HepG2 (cell line): ENCODE data around the gene GALNT17. TPM values are rescaled to one million over a fixed set of nuclear protein-coding genes. Genes with fewer than 3 reads are reported as not detected.
A peak's percentile ranks its signal among the peaks of the same experiment; 100 is the strongest.

ENCODE experiments used
- ATAC-seq: fragments of 200-7000 bp; cut with Tn5 transposase; 3 replicates; pipeline ENCODE4 v1.9.1; 2020; ENCODE audit warnings: mild to moderate bottlenecking, moderate library complexity
- BruUV-seq: library from RNA; stranded (reverse); fragments of 400-500 nt; replicated peaks from 2 replicates; lab custom pipeline; 2021; lab: Mats Ljungman, UMichigan
- CTCF ChIA-PET: fragments of 300-600 bp; formaldehyde crosslinking; extraction: SDS; loops from one replicate; lab custom pipeline; 2021; ENCODE audit warnings: low total read pairs, inconsistent platforms, low intra/inter-chr PET ratio; lab: Yijun Ruan, JAX
- POLR2A ChIA-PET: fragments of 350-600 bp; sonication (Branson Sonifier 250); formaldehyde crosslinking; loops from one replicate; lab custom pipeline; 2020; ENCODE audit warnings: antibody characterized with exemption, inconsistent platforms; lab: Yijun Ruan, JAX
- DNase-seq: peaks from one replicate; pipeline ENCODE4 v3.0.0-alpha.2; 2015; ENCODE audit warnings: low spot score
- FAIRE-seq: peaks from 3 replicates; lab custom pipeline; 2011; peaks lifted over from hg19 to GRCh38; lab: Jason Lieb, UNC
- H2AFZ ChIP-seq: one replicate; pipeline ENCODE4 v1.6.1; 2011; ENCODE audit warnings: low read length, inconsistent platforms
- H3K27ac ChIP-seq: fragments of 300-600 bp; 3 replicates; pipeline ENCODE4 v1.8.0; 2011; ENCODE audit warnings: mixed run types, mild to moderate bottlenecking, mixed read lengths, low read length, inconsistent platforms; ENCODE audit not compliant: insufficient read depth; ENCODE audit errors: extremely low read length
- H3K27me3 ChIP-seq, 2 experiments: fragments of 200-600 bp in 1 of 2; 2 replicates in 1 of 2; 3 replicates in 1 of 2; pipeline versions ENCODE4 v1.6.0 to v1.8.0; 2011; ENCODE audit warnings: low read length in 2 of 2, mild to moderate bottlenecking in 2 of 2, moderate library complexity in 2 of 2, inconsistent platforms in 1 of 2; ENCODE audit not compliant: insufficient read depth in 2 of 2, control insufficient read depth in 1 of 2
- H3K36me3 ChIP-seq, 2 experiments: fragments of 200-600 bp in 1 of 2; replicated peaks in 1 of 2; 2 replicates in 1 of 2; 3 replicates in 1 of 2; pipeline versions ENCODE4 v1.5.1 to v1.8.0; 2011; ENCODE audit warnings: low read length in 2 of 2, inconsistent platforms in 1 of 2; ENCODE audit not compliant: insufficient read depth in 2 of 2, control insufficient read depth in 1 of 2
- H3K4me1 ChIP-seq: 2 replicates; pipeline ENCODE4 v1.5.1; 2012; ENCODE audit warnings: low read length, inconsistent platforms; ENCODE audit not compliant: insufficient read depth
- H3K4me2 ChIP-seq: 2 replicates; pipeline ENCODE4 v1.6.0; 2011; ENCODE audit warnings: low read depth, low read length, inconsistent platforms
- H3K4me3 ChIP-seq, 3 experiments: fragments of 200-600 bp in 1 of 3; sonication (generic), shearing (Covaris generic) in 1 of 3; replicated peaks in 1 of 3; 2 replicates each; pipeline ENCODE4 v1.5.1; 2011 to 2016; ENCODE audit warnings: low read length in 3 of 3, inconsistent platforms in 2 of 3, low read depth in 2 of 3, mild to moderate bottlenecking in 2 of 3, control low read depth in 1 of 3, mixed read lengths in 1 of 3; ENCODE audit not compliant: insufficient read depth in 1 of 3
- H3K79me2 ChIP-seq: one replicate; pipeline ENCODE4 v1.6.1; 2011; ENCODE audit warnings: low read length, inconsistent platforms; ENCODE audit not compliant: insufficient read depth
- H3K9ac ChIP-seq: 2 replicates; pipeline ENCODE4 v1.6.0; 2011; ENCODE audit warnings: mild to moderate bottlenecking, low read depth, low read length, inconsistent platforms; ENCODE audit not compliant: insufficient read depth
- H3K9me3 ChIP-seq: 2 replicates; pipeline ENCODE4 v1.5.1; 2012; ENCODE audit warnings: mild to moderate bottlenecking, low read length
- H4K20me1 ChIP-seq: 2 replicates; pipeline ENCODE4 v1.6.0; 2011; ENCODE audit warnings: inconsistent platforms, mild to moderate bottlenecking, low read length, moderate library complexity; ENCODE audit not compliant: insufficient read depth
- CEBPG ChIP-seq: IDR thresholded peaks from 2 replicates; pipeline ENCODE4 v1.6.1; 2016
- CERS6 ChIP-seq: sonication (generic); formaldehyde crosslinking; IDR thresholded peaks from 2 replicates; pipeline ENCODE4 v1.5.0; 2020; ENCODE audit warnings: missing genetic modification reagents
- CHD2 ChIP-seq: IDR thresholded peaks from 2 replicates; pipeline ENCODE4 v1.6.1; 2011; ENCODE audit warnings: low read depth, low read length, improper control_type of control experiment
- DDIT3 ChIP-seq: sonication (generic); formaldehyde crosslinking; IDR thresholded peaks from 2 replicates; pipeline ENCODE4 v1.4.0; 2020; ENCODE audit warnings: mild to moderate bottlenecking, missing genetic modification reagents
- HMGXB3 ChIP-seq: sonication (generic); formaldehyde crosslinking; IDR thresholded peaks from 2 replicates; pipeline ENCODE4 v1.4.0; 2020; ENCODE audit warnings: missing genetic modification reagents, borderline replicate concordance
- RAD21 ChIP-seq: fragments of 450-650 bp; formaldehyde crosslinking; IDR thresholded peaks from 2 replicates; pipeline ENCODE4 v1.5.0; 2020; ENCODE audit warnings: mild to moderate bottlenecking
- TEAD3 ChIP-seq: optimal IDR thresholded peaks from 2 replicates; pipeline ENCODE3; 2016; ENCODE audit warnings: borderline replicate concordance
- TOE1 ChIP-seq: sonication (generic); formaldehyde crosslinking; IDR thresholded peaks from 2 replicates; pipeline ENCODE4 v1.4.0; 2020; ENCODE audit warnings: mild to moderate bottlenecking, missing genetic modification reagents
- WGBS: methylation state at CpG from one replicate; pipeline ENCODE4 v1.1.6; 2017; ENCODE audit warnings: low lambda C conversion rate; 5-methylcytosine and 5-hydroxymethylcytosine counted together
- in situ Hi-C: cut with HindIII; loops from 2 replicates; pipeline ENCODE4 v1.10.0; 2017; ENCODE audit warnings: low pct_unique_long_range_greater_than_20kb; ENCODE audit not compliant: extremely low pct_ligation_motif_present
- intact Hi-C: fragments of 100-400 bp; cut with micrococcal nuclease; formaldehyde crosslinking; loops from one replicate; pipeline ENCODE4 v1.10.0; 2022; ENCODE audit not compliant: unreplicated experiment
- polyA plus RNA-seq, 8 experiments: library from polyadenylated mRNA; depleted of rRNA in 3 of 8; stranded (reverse) in 7 of 8; unstranded in 1 of 8; fragments of >200 nt; fragmentation: Illumina TruSeq in 4 of 8; extraction: Trizol in 4 of 8; gene quantifications; 2 replicates each; pipeline versions ENCODE4 v1.2.1 to v1.2.3, GENCODE V29; 2011 to 2016; ENCODE audit warnings: low read depth in 4 of 8, missing spikeins in 1 of 8, mixed read lengths in 1 of 8; ENCODE audit not compliant: insufficient read depth in 1 of 8
- total RNA-seq, 5 experiments: library from RNA; depleted of rRNA; stranded (reverse); fragments of >200 nt; fragmentation: Illumina TruSeq; extraction: Trizol; gene quantifications; 2 replicates each; pipeline ENCODE4 v1.2.3, GENCODE V29; 2016; ENCODE audit warnings: low read depth in 1 of 5
- TF ChIP-seq, protein P1 (sequence below): sonication (generic); formaldehyde crosslinking; IDR thresholded peaks from 2 replicates; pipeline ENCODE4 v1.5.0; 2020; ENCODE audit warnings: mild to moderate bottlenecking, missing genetic modification reagents, moderate library complexity

GALNT17 gene
- total and polyA plus RNA-seq, 2 of the 13 experiments (the other 11 are each of a cell fraction or from before 2014, with no cell fraction given), result not detected

GRCh38 chr7:71733107-71733870, 601.3 kb downstream of the GALNT17 start (continued):
- TF ChIP-seq, protein P1, sequence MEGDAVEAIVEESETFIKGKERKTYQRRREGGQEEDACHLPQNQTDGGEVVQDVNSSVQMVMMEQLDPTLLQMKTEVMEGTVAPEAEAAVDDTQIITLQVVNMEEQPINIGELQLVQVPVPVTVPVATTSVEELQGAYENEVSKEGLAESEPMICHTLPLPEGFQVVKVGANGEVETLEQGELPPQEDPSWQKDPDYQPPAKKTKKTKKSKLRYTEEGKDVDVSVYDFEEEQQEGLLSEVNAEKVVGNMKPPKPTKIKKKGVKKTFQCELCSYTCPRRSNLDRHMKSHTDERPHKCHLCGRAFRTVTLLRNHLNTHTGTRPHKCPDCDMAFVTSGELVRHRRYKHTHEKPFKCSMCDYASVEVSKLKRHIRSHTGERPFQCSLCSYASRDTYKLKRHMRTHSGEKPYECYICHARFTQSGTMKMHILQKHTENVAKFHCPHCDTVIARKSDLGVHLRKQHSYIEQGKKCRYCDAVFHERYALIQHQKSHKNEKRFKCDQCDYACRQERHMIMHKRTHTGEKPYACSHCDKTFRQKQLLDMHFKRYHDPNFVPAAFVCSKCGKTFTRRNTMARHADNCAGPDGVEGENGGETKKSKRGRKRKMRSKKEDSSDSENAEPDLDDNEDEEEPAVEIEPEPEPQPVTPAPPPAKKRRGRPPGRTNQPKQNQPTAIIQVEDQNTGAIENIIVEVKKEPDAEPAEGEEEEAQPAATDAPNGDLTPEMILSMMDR (CRISPR knock-in tag), result peak; percentile 93

GRCh38 chr7:71735961-71736556, 604.1 kb downstream of the GALNT17 start:
- WGBS, result 19% methylated on average over 7 of the region's 7 CpGs
- no peaks in the 10 kb centered on the region for H4K20me1 ChIP-seq
- no peak overlapping the region for H3K4me2 ChIP-seq
- peak; percentile 73 for FAIRE-seq
- peaks cover 0 to 9% of the 10 kb centered on the region in 2 experiments; a peak in 1 of 5 replicates for H3K27me3 ChIP-seq
- H3K79me2 ChIP-seq, result no peaks in the 10 kb centered on the region
- H3K27ac ChIP-seq, result no peak overlapping the region
- H3K9me3 ChIP-seq, result no peaks in the 10 kb centered on the region
- no peaks in the 10 kb centered on the region for H3K4me1 ChIP-seq
- no peaks in the 10 kb centered on the region for H3K36me3 ChIP-seq
- POLR2A ChIA-PET, result no interaction called here
- peak; percentile 51 for DNase-seq
- in situ Hi-C loops (loop anchor here (5.0 kb wide), 1 partner anchor 879 kb away; no protein-coding TSS in a partner anchor), intact Hi-C loops (loop anchor here (1.0 kb wide), 1 partner anchor 907 kb away; no protein-coding TSS in a partner anchor)
- ATAC-seq, result peak; percentile 85
- H2AFZ ChIP-seq, result no peak overlapping the region
- no peak overlapping the region for H3K4me3 ChIP-seq
- BruUV-seq, result no TSS peak
- CTCF ChIA-PET, result interaction anchor here (0.7 to 2.4 kb wide), 5 partner anchors 879 to 909 kb away, joined by 3 to 23 read pairs (median 3); no protein-coding TSS in a partner anchor
- no peak overlapping the region for H3K9ac ChIP-seq
- TF ChIP-seq DDIT3 (no peak), CEBPG (no peak), CHD2 (no peak), TOE1 (no peak), HMGXB3 (no peak), TEAD3 (CRISPR knock-in tag) (peak; percentile 22), CERS6 (CRISPR knock-in tag) (no peak), RAD21 (0 out of 2 replicates have a peak, but pooled peaks have one; percentile 41)
- TF ChIP-seq, protein P1 (CRISPR knock-in tag), result peak; percentile 88
